Ovary (tissue), 9 donors: ENCODE measurements around the gene PRKCE. TPM values are rescaled to one million over a fixed set of nuclear protein-coding genes. Genes with fewer than 3 reads are reported as not detected.

Experiments used
- DNase-seq, 5 donors: peaks; one replicate each; pipeline ENCODE4 v3.0.0-alpha.2; 2019 to 2020
- H3K27ac ChIP-seq, 2 donors: fragments of 200-600 bp; one replicate each; pipeline versions ENCODE4 v1.5.1 to v1.8.0; 2019 to 2022
- H3K27me3 ChIP-seq: fragments of 200-600 bp; one replicate; pipeline ENCODE4 v1.8.0; 2022
- H3K36me3 ChIP-seq: fragments of 200-600 bp; sonication (generic); one replicate; pipeline ENCODE4 v1.5.1; 2019
- H3K4me1 ChIP-seq: one replicate; pipeline ENCODE4 v1.8.1; 2013; ENCODE audit warnings: mild to moderate bottlenecking, moderate library complexity; ENCODE audit not compliant: insufficient read depth
- H3K4me3 ChIP-seq: fragments of 200-600 bp; sonication (generic); one replicate; pipeline ENCODE4 v1.5.1; 2017
- H3K9me3 ChIP-seq, 2 donors: fragments of 200-600 bp in 1 of 2; sonication (generic) in 1 of 2; one replicate each; pipeline versions ENCODE4 v1.5.1 to v1.8.1; 2013 to 2019; ENCODE audit warnings: mild to moderate bottlenecking in 1 of 2, moderate library complexity in 1 of 2
- CTCF ChIP-seq, 3 donors: fragments of 450-650 bp in 2 of 3; fragments of 200-600 bp in 1 of 3; IDR thresholded peaks; one replicate each; pipeline versions ENCODE4 v1.5.1 to v1.8.0; 2016 to 2022; ENCODE audit warnings: antibody characterized with exemption in 3 of 3, mild to moderate bottlenecking in 1 of 3
- EP300 ChIP-seq: sonication (generic); formaldehyde crosslinking; IDR thresholded peaks from one replicate; pipeline ENCODE4 v1.6.1; 2017; ENCODE audit warnings: antibody characterized with exemption
- POLR2A ChIP-seq: fragments of 450-650 bp; IDR thresholded peaks from one replicate; pipeline ENCODE4 v1.6.1; 2017; ENCODE audit warnings: antibody characterized with exemption, mild to moderate bottlenecking, moderate library complexity
- WGBS, 3 donors: extraction: QIAGEN DNeasy Blood & Tissue Kit in 1 of 3; methylation state at CpG; one replicate each; pipeline versions ENCODE4 v1.1.5 to v1.1.7; 2013 to 2017; 5-methylcytosine and 5-hydroxymethylcytosine counted together
- intact Hi-C, 4 donors: fragments of 100-400 bp; cut with DNase I; formaldehyde crosslinking; loops; one replicate each; pipeline versions ENCODE4 v1.11.0 to v1.15.1; 2022 to 2023
- polyA plus RNA-seq, 2 donors: library from polyadenylated mRNA; stranded (reverse); fragments of 200-250 nt in 1 of 2; fragments of 350-450 nt in 1 of 2; fragmentation: Illumina TruSeq in 1 of 2; extraction: RNeasy Lipid Tissue Mini Kit (QIAGEN cat#74804) in 1 of 2; gene quantifications; one replicate each; pipeline ENCODE4 v1.2.3, GENCODE V29; 2013 to 2014
- total RNA-seq, 7 donors: library from RNA; depleted of rRNA in 2 of 7; stranded (reverse); fragments of >200 nt in 2 of 7; fragmentation: NEBNext Ultra II Directional in 3 of 7; extraction: Animal tissue kit (Norgen Biotek cat#: 25700) in 3 of 7; gene quantifications; one replicate each; pipeline versions ENCODE4 v1.1.0 to v1.2.4, GENCODE V29; 2016 to 2023
- donor health status: DM: no; HTN: no; CAD: no; lungs with moderate emphysema.
- donor health status: DM: no; HTN: no; CAD: no.
- donor health status: Bipolar disorder and iron deficiency.
- donor health status: DM: yes; HTN: yes; CAD: no.
- donor health status: DM: no; HTN: no; CAD: no.
- donor health status: DM: yes; HTN: yes; CAD: no.

Gene PRKCE
- total and polyA plus RNA-seq, 9 donors, result 3.1 to 22.8 (median 12.8) TPM

- Histone ChIP-seq H3K9me3 (no peaks in the 10 kb centered on the region), H3K36me3 (no peaks in the 10 kb centered on the region), H3K4me3 (no peak overlapping the region), H3K27ac (peak overlapping the region in 1 of 2 donors; percentile 43), H3K4me1 (peaks cover 8% of the 10 kb centered on the region), H3K27me3 (no peaks in the 10 kb centered on the region)
- intact Hi-C loops, result no loop called here
- 55 to 60% (median 60%) methylated on average over 7 of the region's 7 CpGs for WGBS, 3 donors
- no peak for TF ChIP-seq EP300
- TF ChIP-seq CTCF (IDR thresholded peaks at IDR 0.05), result no peak
- TF ChIP-seq POLR2A, result no peak
- no peak for DNase-seq
These were observed 17.0 kb downstream of the PRKCE start for GRCh38 chr2:45668509-45668908.

- peak overlapping the region in 1 of 2 donors; percentile 43 for H3K27ac ChIP-seq
- H3K4me3 ChIP-seq, result no peak overlapping the region
- H3K36me3 ChIP-seq, result no peaks in the 10 kb centered on the region
- H3K4me1 ChIP-seq, result peaks cover 8% of the 10 kb centered on the region
- DNase-seq, result no peak
- H3K27me3 ChIP-seq, result no peaks in the 10 kb centered on the region
- WGBS, 3 donors, result 16 to 26% (median 18%) methylated on average over 7 of the region's 7 CpGs
- intact Hi-C loops, result no loop called here
- H3K9me3 ChIP-seq, result no peaks in the 10 kb centered on the region
- TF ChIP-seq EP300, result no peak
- TF ChIP-seq POLR2A, result no peak
These were observed 17.6 kb downstream of the PRKCE start for GRCh38 chr2:45669032-45669486.

- intact Hi-C loops, result no loop called here
- no peaks in the 10 kb centered on the region for H3K36me3 ChIP-seq
- WGBS, 3 donors, result 32 to 53% (median 46%) methylated on average over 4 of the region's 4 CpGs
- no peak for DNase-seq
- peaks cover 19% of the 10 kb centered on the region for H3K4me1 ChIP-seq
- no peak overlapping the region for H3K4me3 ChIP-seq
- no peaks in the 10 kb centered on the region for H3K9me3 ChIP-seq
- H3K27ac ChIP-seq, result no peak overlapping the region
- no peak for TF ChIP-seq EP300
- no peak for TF ChIP-seq CTCF (IDR thresholded peaks at IDR 0.05)
- TF ChIP-seq POLR2A, result no peak
- H3K27me3 ChIP-seq, result no peaks in the 10 kb centered on the region
These were observed 19.2 kb downstream of the PRKCE start for GRCh38 chr2:45670646-45671045.

- WGBS, 3 donors, result 95 to 100% (median 96%) methylated on average over 1 of the region's 1 CpG
- intact Hi-C loops, result no loop called here
These were observed 20.7 kb downstream of the PRKCE start for GRCh38 chr2:45672138-45672537.

More at GRCh38 chr2:45672138-45672537, 20.7 kb downstream of the PRKCE start:
- TF ChIP-seq EP300 (no peak), CTCF (IDR thresholded peaks at IDR 0.05) (no peak), POLR2A (no peak)
- H3K9me3 ChIP-seq, result no peaks in the 10 kb centered on the region
- no peak for DNase-seq
- no peak overlapping the region for H3K4me3 ChIP-seq
- H3K27ac ChIP-seq, result no peak overlapping the region
- peaks cover 20% of the 10 kb centered on the region for H3K4me1 ChIP-seq
- H3K36me3 ChIP-seq, result no peaks in the 10 kb centered on the region
- H3K27me3 ChIP-seq, result no peaks in the 10 kb centered on the region
